ENCODE data around the gene YPEL1.

YPEL1 gene

GRCh38 chr22:21685164-21685513 is 50.5 kb downstream of the YPEL1 start:
- in situ Hi-C loops (cut with MboI; ENCODE audit: low sequenced_read_pairs, unreplicated experiment), result no loop called here
- no peak for DNase-seq (ENCODE audit: low spot score)
- TF ChIP-seq, protein P1, sequence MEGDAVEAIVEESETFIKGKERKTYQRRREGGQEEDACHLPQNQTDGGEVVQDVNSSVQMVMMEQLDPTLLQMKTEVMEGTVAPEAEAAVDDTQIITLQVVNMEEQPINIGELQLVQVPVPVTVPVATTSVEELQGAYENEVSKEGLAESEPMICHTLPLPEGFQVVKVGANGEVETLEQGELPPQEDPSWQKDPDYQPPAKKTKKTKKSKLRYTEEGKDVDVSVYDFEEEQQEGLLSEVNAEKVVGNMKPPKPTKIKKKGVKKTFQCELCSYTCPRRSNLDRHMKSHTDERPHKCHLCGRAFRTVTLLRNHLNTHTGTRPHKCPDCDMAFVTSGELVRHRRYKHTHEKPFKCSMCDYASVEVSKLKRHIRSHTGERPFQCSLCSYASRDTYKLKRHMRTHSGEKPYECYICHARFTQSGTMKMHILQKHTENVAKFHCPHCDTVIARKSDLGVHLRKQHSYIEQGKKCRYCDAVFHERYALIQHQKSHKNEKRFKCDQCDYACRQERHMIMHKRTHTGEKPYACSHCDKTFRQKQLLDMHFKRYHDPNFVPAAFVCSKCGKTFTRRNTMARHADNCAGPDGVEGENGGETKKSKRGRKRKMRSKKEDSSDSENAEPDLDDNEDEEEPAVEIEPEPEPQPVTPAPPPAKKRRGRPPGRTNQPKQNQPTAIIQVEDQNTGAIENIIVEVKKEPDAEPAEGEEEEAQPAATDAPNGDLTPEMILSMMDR (IDR thresholded peaks at IDR 0.05; ENCODE audit: borderline replicate concordance, control extremely low read depth, extremely low read depth, insufficient read depth, missing control alignments), result no peak

DNA sequence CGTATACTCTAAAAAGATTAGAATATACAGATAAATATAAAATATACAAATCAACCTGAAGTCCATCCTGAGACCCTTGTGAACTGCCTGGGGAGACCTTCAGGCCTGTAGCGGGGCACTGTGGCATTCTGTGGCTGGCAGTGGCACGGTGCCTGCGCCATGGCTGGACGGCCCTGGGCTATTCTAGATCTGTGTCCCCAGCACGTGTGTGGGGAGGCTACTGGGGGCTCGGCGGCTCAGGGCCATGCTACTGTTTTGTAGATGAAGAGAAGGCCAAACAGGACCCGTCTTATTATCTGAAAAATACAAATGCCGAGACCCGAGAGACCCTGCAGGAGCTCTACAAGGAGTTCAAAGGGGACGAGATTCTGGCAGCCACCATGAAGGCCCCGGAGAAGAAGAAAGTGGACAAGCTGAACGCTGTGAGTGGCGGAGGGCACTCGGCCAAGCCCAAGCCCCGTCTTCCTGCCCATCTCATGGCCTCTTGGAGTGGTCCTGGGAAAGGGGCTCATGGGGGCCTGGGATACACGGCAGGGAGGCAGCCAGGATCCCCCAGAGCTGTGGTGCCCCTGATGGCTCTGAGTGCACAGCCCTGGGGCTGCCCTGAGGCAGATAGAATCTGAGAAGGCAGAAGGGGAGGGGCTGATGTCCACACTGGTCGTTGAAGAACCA is 51.0 kb downstream of the YPEL1 start:
- DNase-seq (ENCODE audit: low spot score), result no peak
- in situ Hi-C loops (cut with MboI; ENCODE audit: low sequenced_read_pairs, unreplicated experiment), result no loop called here
- TF ChIP-seq, protein P1 (IDR thresholded peaks at IDR 0.05; ENCODE audit: borderline replicate concordance, control extremely low read depth, extremely low read depth, insufficient read depth, missing control alignments), result no peak

DNA sequence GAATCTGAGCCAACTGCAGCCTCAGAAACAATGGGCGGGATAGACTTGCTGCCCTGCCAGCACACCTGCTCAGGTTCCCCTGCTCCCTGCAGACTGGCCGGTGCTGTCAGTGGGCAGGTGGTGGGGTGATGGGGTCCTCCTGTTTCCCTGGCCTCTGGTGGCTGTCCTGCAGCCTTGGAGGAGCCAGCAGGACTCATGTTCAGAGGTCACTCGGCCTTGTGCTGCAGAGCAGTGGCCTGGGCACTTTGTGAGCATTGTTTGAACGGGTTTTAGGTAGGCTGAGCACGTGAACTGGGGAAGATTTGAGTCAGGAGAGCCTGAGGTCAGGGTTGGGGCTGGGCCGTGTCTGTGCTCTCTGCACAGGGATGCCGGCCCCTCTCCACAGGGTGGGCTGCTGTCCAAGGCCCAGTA is 52.2 kb downstream of the YPEL1 start:
- DNase-seq (ENCODE audit: low spot score), result no peak
- in situ Hi-C loops (cut with MboI; ENCODE audit: low sequenced_read_pairs, unreplicated experiment), result no loop called here
- TF ChIP-seq, protein P1 (IDR thresholded peaks at IDR 0.05; ENCODE audit: borderline replicate concordance, control extremely low read depth, extremely low read depth, insufficient read depth, missing control alignments), result no peak

GRCh38 chr22:21682385-21683175 is 53.0 kb downstream of the YPEL1 start:
- TF ChIP-seq, protein P1 (IDR thresholded peaks at IDR 0.05; ENCODE audit: borderline replicate concordance, control extremely low read depth, extremely low read depth, insufficient read depth, missing control alignments), result no peak

DNA sequence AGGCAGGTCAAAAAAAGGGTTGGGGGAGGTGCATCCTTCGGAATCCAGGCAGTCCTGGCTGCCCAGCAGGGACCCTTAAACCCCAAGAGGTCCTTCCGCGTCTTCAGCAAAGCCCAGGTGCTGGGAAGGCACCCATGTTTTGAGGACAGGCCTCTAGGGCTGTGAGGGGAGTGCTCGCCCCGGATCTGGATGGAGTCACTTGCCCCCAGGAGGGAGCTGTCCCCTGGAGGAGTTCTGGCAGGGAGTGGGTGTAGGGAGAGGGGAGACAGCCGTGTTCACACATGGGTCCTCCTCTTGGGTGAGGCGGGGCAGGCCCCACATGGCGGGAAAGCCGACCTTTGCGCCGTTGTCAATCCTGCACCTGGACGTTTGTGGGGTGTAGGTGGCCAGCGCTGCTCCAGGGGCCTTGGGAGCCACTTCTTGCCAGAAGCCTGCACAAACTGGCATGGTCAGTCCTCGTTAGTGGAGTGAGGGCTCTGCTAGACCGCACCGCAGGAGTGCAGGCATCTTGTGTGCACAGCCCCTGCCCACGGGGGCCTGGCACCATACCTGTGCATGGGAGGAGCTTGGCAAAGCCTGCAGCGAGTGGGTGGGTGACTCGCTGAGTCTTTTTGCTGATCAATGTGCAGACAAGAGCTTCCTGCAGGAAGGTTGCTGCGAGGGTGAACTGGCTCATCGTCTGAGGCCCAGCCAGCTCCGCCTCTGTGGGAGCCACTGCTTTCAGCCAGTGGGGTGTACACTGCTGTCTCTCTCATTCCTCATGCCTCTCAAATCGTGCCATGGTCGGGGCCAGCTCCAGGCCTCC is 53.8 kb downstream of the YPEL1 start:
- no peak for DNase-seq (ENCODE audit: low spot score)
- TF ChIP-seq, protein P1 (IDR thresholded peaks at IDR 0.05; ENCODE audit: borderline replicate concordance, control extremely low read depth, extremely low read depth, insufficient read depth, missing control alignments), result no peak
- in situ Hi-C loops (cut with MboI; ENCODE audit: low sequenced_read_pairs, unreplicated experiment), result no loop called here

More at GRCh38 chr22:21682385-21683175, 53.0 kb downstream of the YPEL1 start:
- DNase-seq (ENCODE audit: low spot score), result no peak
- in situ Hi-C loops (cut with MboI; ENCODE audit: low sequenced_read_pairs, unreplicated experiment), result no loop called here

DNA sequence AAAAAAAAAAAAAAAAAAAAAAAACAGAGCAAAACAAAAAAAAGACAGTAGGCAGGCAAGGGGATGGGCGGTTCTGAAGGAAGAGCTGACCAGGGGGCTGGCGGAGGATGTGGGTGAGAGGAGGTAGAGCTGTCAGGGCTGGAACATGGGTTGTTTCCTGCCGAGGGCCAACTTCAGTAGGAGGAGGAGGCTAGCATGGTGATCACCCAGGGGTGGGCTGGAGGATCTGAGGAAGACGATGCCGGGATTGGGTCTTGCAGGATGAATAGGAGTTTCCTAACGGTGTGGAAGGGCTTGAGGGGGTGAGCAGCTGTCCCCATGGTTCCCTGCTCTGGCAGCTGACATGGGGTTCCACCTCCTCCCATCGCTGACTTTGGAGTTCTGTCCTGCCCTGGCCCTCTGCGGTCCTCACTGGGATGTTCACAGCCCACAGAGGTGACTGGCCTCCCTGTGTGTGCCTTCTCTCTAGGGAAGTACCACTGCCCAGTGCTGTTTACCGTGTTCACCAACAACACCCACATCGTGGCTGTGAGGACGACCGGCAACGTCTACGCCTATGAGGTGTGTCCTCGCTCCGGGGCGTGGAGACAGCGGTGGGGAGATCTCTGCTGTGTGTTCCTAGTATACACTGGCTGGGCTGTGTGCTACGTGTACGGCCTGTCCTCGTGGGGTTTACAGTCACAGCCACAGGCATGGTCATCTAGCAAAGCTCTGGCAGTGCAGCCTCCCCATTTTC is 54.6 kb downstream of the YPEL1 start:
- TF ChIP-seq, protein P1 (IDR thresholded peaks at IDR 0.05; ENCODE audit: borderline replicate concordance, control extremely low read depth, extremely low read depth, insufficient read depth, missing control alignments), result no peak
- DNase-seq (ENCODE audit: low spot score), result no peak
- in situ Hi-C loops (cut with MboI; ENCODE audit: low sequenced_read_pairs, unreplicated experiment), result no loop called here

Measured in GM13976 (cell line).